Lower leg skin (tissue), 3 donors: ENCODE results near the gene C10orf95.

Experiments used
- POLR2A ChIP-seq, 2 donors: fragments of 450-650 bp; IDR thresholded peaks; one replicate each; pipeline ENCODE4 v1.6.1; 2016 to 2017; ENCODE audit warnings: antibody characterized with exemption in 2 of 2, mild to moderate bottlenecking in 1 of 2, moderate library complexity in 1 of 2
- TF ChIP-seq, protein P1 (sequence below), 3 donors: fragments of 450-650 bp; IDR thresholded peaks; one replicate each; pipeline ENCODE4 v1.5.1; 2016; ENCODE audit warnings: antibody characterized with exemption in 3 of 3, mild to moderate bottlenecking in 3 of 3, moderate library complexity in 2 of 3

DNA sequence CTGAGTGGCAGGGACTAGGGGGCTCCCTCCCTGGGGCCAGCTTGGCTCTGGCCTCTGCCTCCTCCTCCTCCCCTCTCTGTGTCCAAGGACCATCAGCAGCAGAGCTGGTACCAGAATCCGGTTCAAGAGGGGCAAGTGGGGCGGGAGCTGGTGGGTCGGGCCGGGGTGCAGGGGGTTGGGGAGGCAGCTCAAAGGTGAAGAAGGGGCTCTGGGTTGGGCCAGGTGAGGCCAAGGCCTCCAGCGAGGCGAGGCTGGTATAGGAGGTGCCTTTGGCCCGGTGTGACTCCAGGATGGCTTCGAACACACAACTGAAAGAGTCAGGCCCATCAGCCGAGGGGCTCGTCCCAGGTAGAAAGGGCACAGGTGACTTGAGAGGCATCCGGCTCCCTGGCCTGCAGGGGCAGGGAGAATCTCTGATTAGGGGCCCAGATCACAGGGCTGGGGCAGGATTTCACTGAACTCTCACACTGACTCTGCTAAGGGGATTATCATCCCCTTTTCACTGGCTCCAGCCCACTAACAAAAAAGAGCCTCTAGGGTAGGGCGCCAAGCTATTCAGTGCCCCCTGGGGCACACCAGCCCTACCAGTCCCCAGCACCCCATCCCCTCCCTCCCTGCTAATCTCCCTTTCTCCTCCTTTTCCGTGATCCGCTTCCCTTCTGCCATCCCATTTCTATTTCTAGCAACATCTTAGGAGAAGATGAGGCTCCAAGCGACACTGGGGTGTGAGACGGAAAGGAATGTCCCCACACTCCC, 37.4 kb downstream of the C10orf95 start:
- TF ChIP-seq, protein P1, sequence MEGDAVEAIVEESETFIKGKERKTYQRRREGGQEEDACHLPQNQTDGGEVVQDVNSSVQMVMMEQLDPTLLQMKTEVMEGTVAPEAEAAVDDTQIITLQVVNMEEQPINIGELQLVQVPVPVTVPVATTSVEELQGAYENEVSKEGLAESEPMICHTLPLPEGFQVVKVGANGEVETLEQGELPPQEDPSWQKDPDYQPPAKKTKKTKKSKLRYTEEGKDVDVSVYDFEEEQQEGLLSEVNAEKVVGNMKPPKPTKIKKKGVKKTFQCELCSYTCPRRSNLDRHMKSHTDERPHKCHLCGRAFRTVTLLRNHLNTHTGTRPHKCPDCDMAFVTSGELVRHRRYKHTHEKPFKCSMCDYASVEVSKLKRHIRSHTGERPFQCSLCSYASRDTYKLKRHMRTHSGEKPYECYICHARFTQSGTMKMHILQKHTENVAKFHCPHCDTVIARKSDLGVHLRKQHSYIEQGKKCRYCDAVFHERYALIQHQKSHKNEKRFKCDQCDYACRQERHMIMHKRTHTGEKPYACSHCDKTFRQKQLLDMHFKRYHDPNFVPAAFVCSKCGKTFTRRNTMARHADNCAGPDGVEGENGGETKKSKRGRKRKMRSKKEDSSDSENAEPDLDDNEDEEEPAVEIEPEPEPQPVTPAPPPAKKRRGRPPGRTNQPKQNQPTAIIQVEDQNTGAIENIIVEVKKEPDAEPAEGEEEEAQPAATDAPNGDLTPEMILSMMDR (IDR thresholded peaks at IDR 0.05): no peak
- TF ChIP-seq POLR2A (IDR thresholded peaks at IDR 0.05): no peak
